A673 (cell line): Measurements from ENCODE around the gene NR1H2. TPM values are rescaled to one million over a fixed set of nuclear protein-coding genes. Genes with fewer than 3 reads are reported as not detected.

ENCODE experiments used
- BruUV-seq: library from RNA; stranded (reverse); fragments of 400-500 nt; replicated peaks from 2 replicates; lab custom pipeline; 2021; lab: Mats Ljungman, UMichigan
- CTCF ChIA-PET: fragments of 300-600 bp; sonication (Branson Sonifier 250); formaldehyde crosslinking; loops from one replicate; lab custom pipeline; 2022; ENCODE audit warnings: antibody characterized with exemption; lab: Charles Lee
- POLR2A ChIA-PET: fragments of 300-600 bp; sonication (Branson Sonifier 250); formaldehyde crosslinking; loops from one replicate; lab custom pipeline; 2022; ENCODE audit warnings: antibody characterized with exemption; ENCODE audit not compliant: low non-redundant PET; lab: Charles Lee
- DNase-seq: peaks from one replicate; pipeline ENCODE4 v3.0.0-alpha.2; 2015; ENCODE audit warnings: low spot score
- H3K27ac ChIP-seq: fragments of 200-600 bp; sonication (generic); 2 replicates; pipeline ENCODE4 v1.5.1; 2016; ENCODE audit warnings: mixed run types, low read depth, mild to moderate bottlenecking, mixed read lengths, antibody characterized with exemption, low read length; ENCODE audit not compliant: poor library complexity, severe bottlenecking
- H3K27me3 ChIP-seq: fragments of 200-600 bp; sonication (generic); replicated peaks from 2 replicates; pipeline ENCODE4 v1.6.1; 2017; ENCODE audit warnings: mixed run types, low read depth, mild to moderate bottlenecking, mixed read lengths, antibody characterized with exemption, low read length; ENCODE audit not compliant: insufficient read depth, poor library complexity
- H3K36me3 ChIP-seq: fragments of 200-600 bp; sonication (generic); 2 replicates; pipeline ENCODE4 v1.6.1; 2016; ENCODE audit warnings: mixed run types, mild to moderate bottlenecking, mixed read lengths, antibody characterized with exemption, low read length; ENCODE audit not compliant: insufficient read depth, poor library complexity, severe bottlenecking
- H3K4me1 ChIP-seq: fragments of 200-600 bp; sonication (generic); 2 replicates; pipeline ENCODE4 v1.6.1; 2017; ENCODE audit warnings: mixed run types, mild to moderate bottlenecking, mixed read lengths, antibody characterized with exemption, low read length; ENCODE audit not compliant: insufficient read depth, poor library complexity, severe bottlenecking
- H3K4me3 ChIP-seq: fragments of 200-600 bp; sonication (generic); 2 replicates; pipeline ENCODE4 v1.5.1; 2016; ENCODE audit warnings: low read depth, mixed run types, mild to moderate bottlenecking, mixed read lengths, low read length; ENCODE audit not compliant: poor library complexity, severe bottlenecking
- H3K9me3 ChIP-seq: fragments of 200-600 bp; sonication (generic); 2 replicates; pipeline ENCODE4 v1.6.1; 2016; ENCODE audit warnings: mixed run types, low read depth, mild to moderate bottlenecking, mixed read lengths, antibody characterized with exemption, low read length; ENCODE audit not compliant: poor library complexity, severe bottlenecking
- CTCF ChIP-seq: fragments of 300-800, 200-600 bp; sonication (generic); conservative IDR thresholded peaks from 2 replicates; pipeline ENCODE4 v1.5.1; 2017; ENCODE audit warnings: low read depth, mild to moderate bottlenecking, antibody characterized with exemption, low read length, moderate library complexity, mixed read lengths
- EZH2 ChIP-seq: fragments of 200-600 bp; sonication (generic); IDR thresholded peaks from 2 replicates; pipeline ENCODE4 v1.6.1; 2017; ENCODE audit warnings: borderline replicate concordance, low read depth, mild to moderate bottlenecking, mixed read lengths, antibody characterized with exemption, low read length; ENCODE audit not compliant: poor library complexity, severe bottlenecking
- intact Hi-C: fragments of 100-400 bp; cut with micrococcal nuclease; formaldehyde crosslinking; loops from one replicate; pipeline ENCODE4 v1.10.0; 2022; ENCODE audit not compliant: unreplicated experiment
- total RNA-seq: library from RNA; stranded (reverse); gene quantifications from 2 replicates; pipeline ENCODE4 v1.2.3, GENCODE V29; 2021

The NR1H2 gene
- total RNA-seq, 1 experiment from 2014 or later, result 42.7 TPM

GRCh38 chr19:50413096-50413495, 36.8 kb downstream of the NR1H2 start:
- Histone ChIP-seq H3K4me3 (no peak overlapping the region), H3K4me1 (no peaks in the 10 kb centered on the region), H3K36me3 (peaks cover 22% of the 10 kb centered on the region), H3K27ac (no peak overlapping the region), H3K27me3 (no peaks in the 10 kb centered on the region), H3K9me3 (no peaks in the 10 kb centered on the region)
- TF ChIP-seq CTCF (no peak), EZH2 (no peak)
- BruUV-seq, result no TSS peak
- intact Hi-C loops, result no loop called here
- ChIA-PET POLR2A (no interaction called here), CTCF (no interaction called here)
- no peak for DNase-seq

DNA sequence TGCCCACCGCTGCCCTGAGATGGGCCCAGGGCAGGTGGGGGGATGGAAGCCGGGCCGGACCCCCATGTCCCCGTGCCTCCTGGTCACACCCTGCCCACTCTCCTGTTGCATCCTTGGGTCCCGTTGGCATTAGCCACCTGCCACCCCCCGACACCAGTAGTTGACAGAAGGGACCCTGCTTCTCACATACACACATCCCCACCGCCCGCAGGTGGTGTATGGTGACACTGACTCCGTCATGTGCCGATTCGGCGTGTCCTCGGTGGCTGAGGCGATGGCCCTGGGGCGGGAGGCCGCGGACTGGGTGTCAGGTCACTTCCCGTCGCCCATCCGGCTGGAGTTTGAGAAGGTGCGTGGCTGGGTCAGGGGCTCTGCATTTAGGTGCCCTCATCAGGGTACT, 37.3 kb downstream of the NR1H2 start:
- CTCF ChIA-PET, result no interaction called here

DNA sequence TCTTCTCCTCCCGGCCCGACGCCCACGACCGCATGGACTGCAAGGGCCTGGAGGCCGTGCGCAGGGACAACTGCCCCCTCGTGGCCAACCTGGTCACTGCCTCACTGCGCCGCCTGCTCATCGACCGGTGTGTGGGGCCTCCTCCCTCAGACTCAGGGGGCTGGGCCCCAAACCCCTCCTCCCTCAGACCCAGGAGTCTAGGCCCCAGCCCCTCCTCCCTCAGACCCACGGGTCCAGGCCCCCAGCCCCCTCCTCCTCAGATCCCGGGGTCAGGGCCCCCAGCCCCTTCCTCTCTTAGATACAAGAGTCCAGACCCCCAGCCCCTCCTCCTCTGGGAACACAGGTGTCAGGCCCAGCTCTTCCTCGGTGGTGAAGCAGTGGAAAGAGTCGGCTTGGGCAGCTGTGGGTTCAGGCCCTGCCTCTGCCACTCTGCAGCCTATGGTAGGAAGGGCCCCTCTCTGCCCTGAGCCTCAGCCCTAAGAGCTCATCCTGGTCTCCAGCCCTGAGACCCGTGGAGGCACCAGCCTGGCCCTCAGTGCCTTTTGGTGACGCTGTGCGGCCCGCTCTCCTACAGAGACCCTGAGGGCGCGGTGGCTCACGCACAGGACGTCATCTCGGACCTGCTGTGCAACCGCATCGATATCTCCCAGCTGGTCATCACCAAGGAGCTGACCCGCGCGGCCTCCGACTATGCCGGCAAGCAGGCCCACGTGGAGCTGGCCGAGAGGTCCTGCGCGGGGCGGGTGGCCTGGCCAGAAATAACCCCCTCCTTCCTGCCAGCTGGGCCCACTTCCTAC, 38.8 kb downstream of the NR1H2 start:
- ChIA-PET CTCF (interaction anchor here (0.7 kb wide), 1 partner anchor 47 kb away, joined by 4 read pairs; no protein-coding TSS in a partner anchor), POLR2A (no interaction called here)
- Histone ChIP-seq H3K27ac (no peak overlapping the region), H3K36me3 (peaks cover 6% of the 10 kb centered on the region), H3K9me3 (no peaks in the 10 kb centered on the region), H3K4me1 (no peaks in the 10 kb centered on the region), H3K4me3 (no peak overlapping the region), H3K27me3 (no peaks in the 10 kb centered on the region)
- BruUV-seq, result no TSS peak
- TF ChIP-seq EZH2 (no peak), CTCF (peak; percentile 92)
- intact Hi-C loops, result loop anchor here (2.0 kb wide), 1 partner anchor 46 kb away; no protein-coding TSS in a partner anchor
- DNase-seq, result peak; percentile 84

More for the DNA sequence above, 37.3 kb downstream of the NR1H2 start:
- POLR2A ChIA-PET, result no interaction called here
- Histone ChIP-seq H3K4me1 (no peaks in the 10 kb centered on the region), H3K27ac (no peak overlapping the region), H3K9me3 (no peaks in the 10 kb centered on the region), H3K4me3 (no peak overlapping the region), H3K27me3 (no peaks in the 10 kb centered on the region), H3K36me3 (peaks cover 21% of the 10 kb centered on the region)
- BruUV-seq, result no TSS peak
- TF ChIP-seq CTCF, result no peak
- TF ChIP-seq EZH2, result no peak
- intact Hi-C loops, result no loop called here
- no peak for DNase-seq
